SK-N-MC (cell line): ENCODE data around the gene IL1RN.

Experiments used
- DNase-seq: peaks from one replicate; pipeline ENCODE4 v3.0.0-alpha.2; 2011; ENCODE audit warnings: low read depth, low spot score
- H3K27ac ChIP-seq: fragments of 200-600 bp; sonication (generic); 2 replicates; pipeline ENCODE4 v1.5.1; 2016; ENCODE audit warnings: mixed run types
- H3K36me3 ChIP-seq: fragments of 200-600 bp; sonication (generic); 2 replicates; pipeline ENCODE4 v1.6.1; 2017; ENCODE audit warnings: antibody characterized with exemption, low read length, mixed read lengths; ENCODE audit not compliant: insufficient read depth
- H3K4me3 ChIP-seq: fragments of 200-600 bp; sonication (generic); 2 replicates; pipeline ENCODE4 v1.5.1; 2016
- H3K9ac ChIP-seq: fragments of 200-600 bp; sonication (generic); 2 replicates; pipeline ENCODE4 v1.8.0; 2017; ENCODE audit warnings: mixed run types, mixed read lengths; ENCODE audit not compliant: insufficient read length
- H3K9me3 ChIP-seq: fragments of 200-600 bp; sonication (generic); 2 replicates; pipeline ENCODE4 v1.6.1; 2017; ENCODE audit warnings: low read depth, mild to moderate bottlenecking, antibody characterized with exemption, low read length, moderate library complexity, mixed read lengths
- EZH2 ChIP-seq: fragments of 200-600 bp; sonication (generic); IDR thresholded peaks from one replicate; pipeline ENCODE4 v1.6.1; 2017; ENCODE audit warnings: antibody characterized with exemption
- FOXP2 ChIP-seq: optimal IDR thresholded peaks from 2 replicates; pipeline ENCODE3; 2011; ENCODE audit warnings: mild to moderate bottlenecking, moderate library complexity; ENCODE audit not compliant: insufficient read depth; ENCODE audit errors: extremely low read length, control extremely low read depth
- POLR2AphosphoS5 ChIP-seq: IDR thresholded peaks from 2 replicates; pipeline ENCODE4 v1.6.1; 2012; ENCODE audit warnings: mild to moderate bottlenecking, low read depth, low read length, borderline replicate concordance

Gene IL1RN

GRCh38 chr2:113112871-113113270 lies 14.5 kb upstream of the IL1RN start:
- H3K4me3 ChIP-seq, result no peak overlapping the region
- no peaks in the 10 kb centered on the region for H3K36me3 ChIP-seq
- H3K9ac ChIP-seq, result no peak overlapping the region
- H3K9me3 ChIP-seq, result no peaks in the 10 kb centered on the region
- DNase-seq, result no peak
- TF ChIP-seq FOXP2, result no peak
- TF ChIP-seq POLR2AphosphoS5, result no peak
- TF ChIP-seq EZH2, result no peak
- H3K27ac ChIP-seq, result no peak overlapping the region

GRCh38 chr2:113113807-113114206 lies 13.6 kb upstream of the IL1RN start:
- Histone ChIP-seq H3K36me3 (no peaks in the 10 kb centered on the region), H3K9ac (no peak overlapping the region), H3K9me3 (no peaks in the 10 kb centered on the region), H3K27ac (no peak overlapping the region), H3K4me3 (no peak overlapping the region)
- DNase-seq, result no peak
- TF ChIP-seq EZH2 (no peak), FOXP2 (no peak), POLR2AphosphoS5 (no peak)

GRCh38 chr2:113114224-113114945 lies 13.0 kb upstream of the IL1RN start:
- no peak for DNase-seq
- H3K27ac ChIP-seq, result no peak overlapping the region
- H3K4me3 ChIP-seq, result no peak overlapping the region
- no peaks in the 10 kb centered on the region for H3K9me3 ChIP-seq
- no peak overlapping the region for H3K9ac ChIP-seq
- TF ChIP-seq FOXP2 (no peak), POLR2AphosphoS5 (no peak), EZH2 (no peak)
- no peaks in the 10 kb centered on the region for H3K36me3 ChIP-seq

DNA sequence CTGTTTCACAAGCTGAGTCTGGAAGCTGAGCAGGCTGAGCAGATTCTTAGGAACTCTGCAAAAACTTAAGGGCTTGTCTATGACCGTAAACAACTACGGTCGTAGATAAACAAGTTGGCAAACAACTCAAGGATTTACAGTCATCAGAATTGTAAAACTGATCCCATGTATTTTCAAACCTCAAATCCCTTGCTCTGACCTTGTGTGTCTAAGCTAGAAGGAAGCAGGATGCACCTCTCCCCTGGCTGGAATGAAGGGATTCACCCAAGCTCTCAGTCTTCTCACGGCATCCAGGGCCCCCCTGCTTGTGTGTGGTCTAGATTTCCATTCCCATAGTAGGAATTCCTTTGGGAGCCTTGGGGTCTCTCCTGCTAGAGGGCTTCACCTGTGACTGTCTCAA lies 12.4 kb upstream of the IL1RN start:
- no peak for TF ChIP-seq EZH2
- TF ChIP-seq FOXP2, result no peak
- no peak for TF ChIP-seq POLR2AphosphoS5
- no peak overlapping the region for H3K27ac ChIP-seq
- DNase-seq, result no peak
- no peak overlapping the region for H3K4me3 ChIP-seq
- H3K36me3 ChIP-seq, result no peaks in the 10 kb centered on the region
- H3K9me3 ChIP-seq, result no peaks in the 10 kb centered on the region
- no peak overlapping the region for H3K9ac ChIP-seq

DNA sequence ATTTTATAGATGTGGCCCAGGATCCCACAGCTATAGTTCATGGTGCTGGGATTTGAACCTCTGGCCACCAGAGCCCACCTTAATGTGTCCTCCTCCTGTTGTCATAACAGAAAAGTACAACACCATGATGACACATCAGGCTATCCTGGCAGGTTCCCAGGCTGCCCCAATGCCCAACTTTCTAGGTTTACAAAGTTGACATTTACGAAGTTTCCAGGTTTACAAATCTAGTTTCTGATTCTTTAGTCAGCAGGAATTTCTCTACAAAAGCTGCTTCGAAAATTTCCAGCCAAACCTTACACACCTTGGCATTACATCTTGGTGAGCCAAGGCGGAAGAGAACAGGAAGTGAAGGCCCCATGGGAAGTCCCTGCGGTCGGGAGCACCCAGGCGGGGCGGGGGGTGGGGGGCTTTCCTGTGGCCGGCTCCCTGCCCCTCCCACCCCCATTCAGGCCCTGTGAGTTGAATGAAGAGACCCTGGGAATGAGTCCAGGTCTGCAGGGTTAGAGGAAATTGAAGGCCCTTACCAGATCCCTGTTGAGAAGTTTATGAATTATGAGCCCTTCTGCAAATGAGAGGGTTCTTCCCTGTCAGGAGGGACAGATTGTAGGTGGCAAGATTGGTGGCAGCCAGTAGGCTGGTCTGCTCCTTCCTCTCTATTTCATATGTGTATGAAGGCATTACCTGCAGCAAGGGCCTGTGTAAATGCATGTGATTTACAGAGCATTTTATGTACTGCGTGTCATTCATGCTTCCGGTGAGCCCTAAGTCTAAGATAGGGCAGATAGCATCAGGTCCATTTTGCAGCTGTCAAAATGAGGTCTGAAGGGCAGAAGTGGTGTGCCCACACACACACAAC lies 11.1 kb upstream of the IL1RN start:
- H3K9ac ChIP-seq, result no peak overlapping the region
- DNase-seq, result no peak
- H3K36me3 ChIP-seq, result no peaks in the 10 kb centered on the region
- no peak overlapping the region for H3K27ac ChIP-seq
- TF ChIP-seq POLR2AphosphoS5 (no peak), FOXP2 (no peak), EZH2 (no peak)
- H3K4me3 ChIP-seq, result no peak overlapping the region
- no peaks in the 10 kb centered on the region for H3K9me3 ChIP-seq

GRCh38 chr2:113117541-113118262 lies 9.7 kb upstream of the IL1RN start:
- TF ChIP-seq POLR2AphosphoS5, result no peak
- TF ChIP-seq FOXP2, result no peak
- no peak for TF ChIP-seq EZH2
- Histone ChIP-seq H3K4me3 (no peak overlapping the region), H3K27ac (no peak overlapping the region), H3K9me3 (no peaks in the 10 kb centered on the region), H3K36me3 (no peaks in the 10 kb centered on the region), H3K9ac (no peak overlapping the region)
- DNase-seq, result no peak

DNA sequence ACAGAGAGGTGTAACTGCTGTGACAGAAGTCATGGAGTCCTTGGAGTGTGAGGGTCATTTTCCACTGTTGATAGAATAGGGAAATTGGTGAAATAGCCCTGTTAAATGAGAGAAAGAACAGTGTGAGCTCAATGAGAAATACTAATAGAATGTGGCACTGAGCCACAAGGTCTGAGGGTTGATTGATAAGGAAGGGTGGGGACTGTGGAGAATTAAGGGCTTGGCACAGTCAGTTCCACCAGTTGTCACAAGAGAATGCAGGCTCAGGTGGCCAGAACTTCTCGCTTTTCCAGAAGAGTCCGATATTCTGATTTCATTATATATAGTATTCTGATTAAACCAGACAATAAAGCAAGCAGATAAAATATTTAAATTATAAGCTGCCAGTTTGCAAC lies 9.1 kb upstream of the IL1RN start:
- Histone ChIP-seq H3K4me3 (no peak overlapping the region), H3K27ac (no peak overlapping the region), H3K36me3 (no peaks in the 10 kb centered on the region), H3K9me3 (no peaks in the 10 kb centered on the region), H3K9ac (no peak overlapping the region)
- no peak for TF ChIP-seq FOXP2
- TF ChIP-seq EZH2, result no peak
- TF ChIP-seq POLR2AphosphoS5, result no peak
- no peak for DNase-seq

DNA sequence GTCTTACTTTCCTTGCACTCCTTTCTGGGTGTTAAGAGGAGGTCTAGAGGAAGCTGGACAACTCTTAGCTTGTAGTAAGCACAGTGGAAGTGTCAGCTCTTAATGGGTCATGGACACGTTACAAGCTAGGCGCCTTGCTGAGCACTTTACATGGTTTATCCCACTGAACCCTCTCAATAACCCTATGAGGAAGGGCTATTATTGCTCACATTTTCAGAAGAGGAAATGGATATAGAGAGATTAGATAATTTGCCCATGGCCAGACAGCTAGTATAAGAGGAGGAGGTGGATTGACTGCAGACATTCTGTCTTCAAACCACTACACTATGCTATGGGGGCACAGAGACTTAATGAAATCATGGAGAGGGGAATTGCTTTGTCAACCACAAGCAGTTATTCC lies 8.3 kb upstream of the IL1RN start:
- H3K36me3 ChIP-seq, result no peaks in the 10 kb centered on the region
- TF ChIP-seq FOXP2, result no peak
- no peak for TF ChIP-seq EZH2
- TF ChIP-seq POLR2AphosphoS5, result no peak
- no peak for DNase-seq
- no peaks in the 10 kb centered on the region for H3K9me3 ChIP-seq
- no peak overlapping the region for H3K4me3 ChIP-seq
- no peak overlapping the region for H3K27ac ChIP-seq
- H3K9ac ChIP-seq, result no peak overlapping the region
